ENCODE results near the gene TMEM234. TPM values are rescaled to one million over a fixed set of nuclear protein-coding genes. Genes with fewer than 3 reads are reported as not detected.
A peak's percentile ranks its signal among the peaks of the same experiment; 100 is the strongest.

The TMEM234 gene
- total and polyA plus RNA-seq, 8 donors, result 11.6 to 169 (median 19.6) TPM

DNA sequence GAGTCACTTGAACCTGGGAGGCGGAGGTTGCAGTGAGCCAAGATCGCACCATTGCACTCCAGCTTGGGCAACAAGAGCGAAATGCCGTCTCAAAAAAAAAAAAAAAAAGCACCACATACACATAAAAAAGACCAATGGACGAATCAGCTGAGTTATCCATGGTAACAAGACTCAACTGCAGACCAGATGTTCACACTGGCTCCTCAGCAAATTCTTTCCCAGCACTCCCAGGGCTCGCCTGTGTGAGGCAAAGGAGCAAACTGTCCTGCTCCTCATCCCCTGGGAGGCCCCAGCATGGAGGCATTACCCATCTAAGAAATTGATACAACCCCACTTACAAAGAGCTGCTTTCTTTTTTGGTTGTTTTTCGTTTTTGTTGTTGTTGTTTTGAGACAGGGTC, 3.1 kb downstream of the TMEM234 start:
- 82 to 89% (median 85%) methylated on average over 7 of the region's 7 CpGs for WGBS, 5 donors
- no peak for TF ChIP-seq CTCF (IDR thresholded peaks at IDR 0.05)
- TF ChIP-seq POLR2AphosphoS5 (IDR thresholded peaks at IDR 0.05), result no peak
- TF ChIP-seq POLR2A (IDR thresholded peaks at IDR 0.05), result no peak
- no peak for TF ChIP-seq EP300 (IDR thresholded peaks at IDR 0.05)

GRCh38 chr1:32216566-32216965, 5.6 kb downstream of the TMEM234 start:
- Histone ChIP-seq H3K9me3 (no peaks in the 10 kb centered on the region), H3K27me3 (no peaks in the 10 kb centered on the region), H3K4me1 (peaks cover 13 to 37% (median 23%) of the 10 kb centered on the region in 4 donors), H3K27ac (peak overlapping the region in 1 of 5 donors; percentile 41), H3K36me3 (peaks cover 20 to 66% (median 59%) of the 10 kb centered on the region in 4 donors), H3K4me3 (no peak overlapping the region)
- no peak for DNase-seq
- 87 to 94% (median 90%) methylated on average over 5 of the region's 5 CpGs for WGBS, 5 donors
- intact Hi-C loops (cut with DNase I; ENCODE audit: low total_unique reads), result no loop called here
- TF ChIP-seq POLR2A (IDR thresholded peaks at IDR 0.05), result no peak
- no peak for TF ChIP-seq POLR2AphosphoS5 (IDR thresholded peaks at IDR 0.05)
- TF ChIP-seq EP300 (IDR thresholded peaks at IDR 0.05), result no peak
- TF ChIP-seq CTCF (IDR thresholded peaks at IDR 0.05), result no peak

More for the DNA sequence above, 3.1 kb downstream of the TMEM234 start:
- Histone ChIP-seq H3K4me3 (no peak overlapping the region), H3K9me3 (no peaks in the 10 kb centered on the region), H3K4me1 (peaks cover 25 to 51% (median 40%) of the 10 kb centered on the region in 4 donors), H3K36me3 (peaks cover 20 to 66% (median 58%) of the 10 kb centered on the region in 4 donors), H3K27ac (no peak overlapping the region), H3K27me3 (no peaks in the 10 kb centered on the region)
- DNase-seq, result no peak
- intact Hi-C loops (cut with DNase I; ENCODE audit: low total_unique reads), result no loop called here

GRCh38 chr1:32215629-32216480, 6.3 kb downstream of the TMEM234 start:
- DNase-seq, result peak; percentile 73 to 88
- intact Hi-C loops (cut with DNase I; ENCODE audit: low total_unique reads), result no loop called here
- peak overlapping the region in 2 of 5 donors; percentile 41 to 42 for H3K27ac ChIP-seq
- peaks cover 20 to 66% (median 59%) of the 10 kb centered on the region in 4 donors for H3K36me3 ChIP-seq
- no peak overlapping the region for H3K4me3 ChIP-seq
- no peaks in the 10 kb centered on the region for H3K9me3 ChIP-seq
- no peaks in the 10 kb centered on the region for H3K27me3 ChIP-seq
- TF ChIP-seq POLR2AphosphoS5 (IDR thresholded peaks at IDR 0.05), result peak in 1 of 3 donors; percentile 44
- TF ChIP-seq CTCF (IDR thresholded peaks at IDR 0.05), result peak in 5 of 7 experiments; percentile 36 to 75 (median 61)
- no peak for TF ChIP-seq POLR2A (IDR thresholded peaks at IDR 0.05)
- no peak for TF ChIP-seq EP300 (IDR thresholded peaks at IDR 0.05)
- WGBS, 5 donors, result 67 to 77% (median 74%) methylated on average over 10 of the region's 10 CpGs
- peaks cover 6 to 30% (median 16%) of the 10 kb centered on the region in 4 donors for H3K4me1 ChIP-seq

DNA sequence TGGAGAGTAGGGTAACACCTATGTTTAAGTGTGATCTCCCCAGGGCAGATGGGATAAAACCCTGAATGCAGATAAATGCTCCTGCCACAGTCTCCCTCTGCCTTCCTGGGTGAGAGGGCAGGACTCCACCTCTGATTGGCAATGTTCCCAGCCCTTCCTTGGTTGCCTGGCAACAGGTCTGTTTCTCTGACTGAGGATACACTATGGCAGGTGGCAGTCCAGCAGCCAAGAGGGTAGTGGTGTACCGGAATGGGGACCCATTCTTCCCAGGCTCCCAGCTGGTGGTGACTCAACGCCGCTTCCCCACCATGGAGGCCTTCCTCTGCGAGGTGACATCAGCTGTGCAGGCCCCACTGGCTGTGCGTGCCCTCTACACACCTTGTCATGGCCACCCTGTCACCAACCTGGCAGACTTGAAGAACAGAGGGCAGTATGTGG, 13.2 kb downstream of the TMEM234 start, which contains the start of gene DCDC2B:
Gene DCDC2B (plus strand): TSS at position 199 of the 438 bp plus-strand sequence. CDS start 5 bp downstream, at position 204.
- Histone ChIP-seq H3K27ac (peak within 1 kb of the TSS; percentile 18 to 65 (median 46)), H3K27me3 (no peaks in the 10 kb centered on the region), H3K4me3 (no peak within 1 kb of the TSS), H3K9me3 (no peaks in the 10 kb centered on the region), H3K36me3 (peaks cover 0 to 6% (median 4%) of the 10 kb centered on the region in 4 donors), H3K4me1 (peaks cover 12 to 30% (median 26%) of the 10 kb centered on the region in 4 donors)
- intact Hi-C loops (cut with DNase I; ENCODE audit: low total_unique reads), result no loop called here
- TF ChIP-seq CTCF (IDR thresholded peaks at IDR 0.05) (peak in 1 of 7 experiments; percentile 8), POLR2AphosphoS5 (IDR thresholded peaks at IDR 0.05) (peak in 1 of 3 donors; percentile 69), EP300 (IDR thresholded peaks at IDR 0.05) (no peak), POLR2A (IDR thresholded peaks at IDR 0.05) (no peak)
- DNase-seq, result peak; percentile 89 to 94
- WGBS, 5 donors, result 33 to 43% (median 38%) methylated on average over 4 to 5 of the region's 5 CpGs; no CpG with 5 or more reads in 1 of the 5 donors
